H1 (cell line): ENCODE measurements around the gene TAF15. TPM values are rescaled to one million over a fixed set of nuclear protein-coding genes. Genes with fewer than 3 reads are reported as not detected.

Source experiments
- CTCF ChIA-PET: fragments of 300-600 bp; sonication (Branson Sonifier 250); formaldehyde crosslinking; loops from one replicate; lab custom pipeline; 2021; ENCODE audit not compliant: partially characterized antibody; lab: Charles Lee
- POLR2A ChIA-PET: fragments of 300-600 bp; sonication (Branson Sonifier 250); formaldehyde crosslinking; loops from one replicate; lab custom pipeline; 2021; ENCODE audit warnings: inconsistent platforms; ENCODE audit not compliant: partially characterized antibody; lab: Charles Lee
- DNase-seq, 2 experiments: peaks; one replicate each; pipeline versions ENCODE4 v3.0.0 to v3.0.0-alpha.2; 2010 to 2022; ENCODE audit warnings: low spot score in 2 of 2, low read depth in 1 of 2, mixed read lengths in 1 of 2
- FAIRE-seq: peaks from 2 replicates; lab custom pipeline; 2011; peaks lifted over from hg19 to GRCh38; lab: Jason Lieb, UNC
- H2AFZ ChIP-seq: 2 replicates; pipeline ENCODE4 v1.8.1; 2012; ENCODE audit warnings: low read length, inconsistent platforms
- H2AK5ac ChIP-seq: 2 replicates; pipeline ENCODE4 v1.6.1; 2013; ENCODE audit warnings: low read depth, low read length
- H2BK120ac ChIP-seq: replicated peaks from 2 replicates; pipeline ENCODE3; 2013; ENCODE audit warnings: low read depth, low read length, inconsistent platforms
- H2BK12ac ChIP-seq: 2 replicates; pipeline ENCODE4 v1.6.1; 2013; ENCODE audit warnings: low read depth, low read length
- H2BK15ac ChIP-seq: 2 replicates; pipeline ENCODE4 v1.6.1; 2013; ENCODE audit warnings: low read length
- H2BK20ac ChIP-seq: 2 replicates; pipeline ENCODE4 v1.6.1; 2013; ENCODE audit warnings: low read length
- H2BK5ac ChIP-seq: 2 replicates; pipeline ENCODE4 v1.6.1; 2013; ENCODE audit warnings: low read depth, low read length
- H3K14ac ChIP-seq: 2 replicates; pipeline ENCODE4 v1.6.1; 2013; ENCODE audit warnings: inconsistent platforms; ENCODE audit not compliant: insufficient read length
- H3K18ac ChIP-seq: 2 replicates; pipeline ENCODE4 v1.6.1; 2013; ENCODE audit warnings: low read length; ENCODE audit errors: extremely low read depth
- H3K23ac ChIP-seq: 2 replicates; pipeline ENCODE4 v1.6.1; 2013; ENCODE audit warnings: inconsistent platforms; ENCODE audit not compliant: insufficient read length
- H3K23me2 ChIP-seq: 2 replicates; pipeline ENCODE4 v1.6.1; 2013; ENCODE audit warnings: low read depth, low read length
- H3K27ac ChIP-seq: 2 replicates; pipeline ENCODE4 v1.6.1; 2011; ENCODE audit warnings: low read depth, low read length, inconsistent platforms
- H3K27me3 ChIP-seq, 4 experiments: replicated peaks in 1 of 4; 1 replicate in 1 of 4; 2 replicates in 3 of 4; pipeline versions ENCODE4 v1.6.1 to v1.8.1; 2011 to 2013; ENCODE audit warnings: low read length in 3 of 4, mild to moderate bottlenecking in 3 of 4, inconsistent platforms in 2 of 4, mixed read lengths in 2 of 4, moderate library complexity in 1 of 4; ENCODE audit not compliant: control insufficient read depth in 3 of 4, insufficient read depth in 3 of 4; ENCODE audit errors: extremely low read depth in 1 of 4
- H3K36me3 ChIP-seq, 4 experiments: 2 replicates each; pipeline versions ENCODE4 v1.6.1 to v1.8.1; 2011 to 2013; ENCODE audit warnings: mild to moderate bottlenecking in 4 of 4, low read length in 3 of 4, moderate library complexity in 2 of 4, control low read depth in 1 of 4, inconsistent platforms in 1 of 4; ENCODE audit not compliant: insufficient read depth in 4 of 4, control insufficient read depth in 2 of 4
- H3K4ac ChIP-seq: replicated peaks from 2 replicates; pipeline ENCODE3; 2013; ENCODE audit warnings: low read length, low read depth, mixed read lengths, inconsistent platforms; ENCODE audit not compliant: insufficient read length
- H3K4me1 ChIP-seq, 4 experiments: replicated peaks in 1 of 4; 1 replicate in 1 of 4; 2 replicates in 3 of 4; pipeline versions ENCODE4 v1.6.1 to v1.8.1; 2011 to 2013; ENCODE audit warnings: low read length in 3 of 4, inconsistent platforms in 2 of 4, mixed read lengths in 1 of 4; ENCODE audit not compliant: insufficient read depth in 4 of 4, control insufficient read depth in 3 of 4
- H3K4me2 ChIP-seq, 2 experiments: 2 replicates each; pipeline versions ENCODE4 v1.6.1 to v1.8.1; 2011 to 2013; ENCODE audit warnings: low read depth in 2 of 2, low read length in 2 of 2, control low read depth in 1 of 2, inconsistent platforms in 1 of 2, mild to moderate bottlenecking in 1 of 2; ENCODE audit not compliant: insufficient read depth in 1 of 2
- H3K4me3 ChIP-seq, 4 experiments: fragments of 200-600, 300-600 bp in 1 of 4; sonication (generic), shearing (Covaris generic), sonication (Bioruptor Twin) in 1 of 4; 2 replicates each; pipeline versions ENCODE4 v1.5.1 to v1.8.1; 2011 to 2016; ENCODE audit warnings: low read length in 4 of 4, low read depth in 3 of 4, control low read depth in 2 of 4, inconsistent platforms in 2 of 4, mild to moderate bottlenecking in 2 of 4, mixed read lengths in 1 of 4, moderate library complexity in 1 of 4; ENCODE audit not compliant: insufficient read depth in 2 of 4; ENCODE audit errors: extremely low read depth in 1 of 4
- H3K56ac ChIP-seq: replicated peaks from 2 replicates; pipeline ENCODE3; 2013; ENCODE audit warnings: low read depth, mild to moderate bottlenecking, mixed read lengths, low read length, inconsistent platforms; ENCODE audit not compliant: insufficient read length
- H3K79me1 ChIP-seq: 2 replicates; pipeline ENCODE4 v1.6.1; 2013; ENCODE audit warnings: low read depth, low read length, control low read depth
- H3K79me2 ChIP-seq, 2 experiments: 2 replicates each; pipeline versions ENCODE4 v1.6.1 to v1.8.1; 2012 to 2013; ENCODE audit warnings: low read length in 2 of 2, mild to moderate bottlenecking in 2 of 2, inconsistent platforms in 1 of 2; ENCODE audit not compliant: insufficient read depth in 2 of 2, control insufficient read depth in 1 of 2
- H3K9ac ChIP-seq, 4 experiments: replicated peaks in 1 of 4; 1 replicate in 1 of 4; 2 replicates in 3 of 4; pipeline versions ENCODE4 v1.6.1 to v1.8.1; 2011 to 2013; ENCODE audit warnings: low read depth in 3 of 4, low read length in 3 of 4, control low read depth in 2 of 4, mild to moderate bottlenecking in 2 of 4, moderate library complexity in 2 of 4, inconsistent platforms in 1 of 4; ENCODE audit errors: extremely low read depth in 1 of 4
- H3K9me3 ChIP-seq, 2 experiments: 2 replicates each; pipeline versions ENCODE4 v1.6.1 to v1.8.1; 2012 to 2013; ENCODE audit warnings: mild to moderate bottlenecking in 2 of 2, moderate library complexity in 2 of 2, control low read depth in 1 of 2, inconsistent platforms in 1 of 2, low read depth in 1 of 2, low read length in 1 of 2, mixed read lengths in 1 of 2; ENCODE audit not compliant: insufficient read depth in 2 of 2
- H4K20me1 ChIP-seq, 2 experiments: replicated peaks in 1 of 2; 2 replicates each; pipeline versions ENCODE3 to v1.8.1; 2011 to 2013; ENCODE audit warnings: inconsistent platforms in 2 of 2, low read length in 2 of 2, mild to moderate bottlenecking in 1 of 2; ENCODE audit not compliant: insufficient read depth in 2 of 2, control insufficient read depth in 1 of 2
- H4K5ac ChIP-seq: 2 replicates; pipeline ENCODE4 v1.6.1; 2013; ENCODE audit warnings: low read length, low read depth, mixed read lengths, inconsistent platforms; ENCODE audit not compliant: insufficient read length
- H4K8ac ChIP-seq: 2 replicates; pipeline ENCODE4 v1.8.0; 2013; ENCODE audit warnings: mild to moderate bottlenecking, moderate library complexity, low read length, inconsistent platforms; ENCODE audit not compliant: insufficient read depth; ENCODE audit errors: extremely low read depth
- H4K91ac ChIP-seq: replicated peaks from 2 replicates; pipeline ENCODE3; 2013; ENCODE audit warnings: low read length, mixed read lengths, inconsistent platforms; ENCODE audit not compliant: insufficient read length
- BCL11A ChIP-seq, 2 experiments: IDR thresholded peaks; one replicate each; pipeline ENCODE4 v1.6.1; 2011; ENCODE audit warnings: low read depth in 2 of 2, low read length in 2 of 2, mild to moderate bottlenecking in 2 of 2
- BRCA1 ChIP-seq: IDR thresholded peaks from 2 replicates; pipeline ENCODE4 v1.6.1; 2012; ENCODE audit warnings: low read depth, low read length, improper control_type of control experiment
- CTCF ChIP-seq, 3 experiments: IDR thresholded peaks; 1 replicate in 2 of 3; 2 replicates in 1 of 3; pipeline versions ENCODE4 v1.5.1 to v1.6.1; 2011; ENCODE audit warnings: low read length in 3 of 3, mild to moderate bottlenecking in 3 of 3, inconsistent platforms in 2 of 3, low read depth in 1 of 3, moderate library complexity in 1 of 3; ENCODE audit not compliant: insufficient read depth in 1 of 3; ENCODE audit errors: control extremely low read depth in 1 of 3
- GTF2F1 ChIP-seq: IDR thresholded peaks from 2 replicates; pipeline ENCODE4 v1.6.1; 2012; ENCODE audit warnings: low read depth, low read length, improper control_type of control experiment, borderline replicate concordance
- SP2 ChIP-seq: IDR thresholded peaks from 2 replicates; pipeline ENCODE4 v1.6.1; 2012; ENCODE audit warnings: mild to moderate bottlenecking, low read length, inconsistent platforms
- TEAD4 ChIP-seq: IDR thresholded peaks from 2 replicates; pipeline ENCODE4 v1.6.1; 2012; ENCODE audit warnings: low read depth, low read length, inconsistent platforms, mixed read lengths
- ZNF274 ChIP-seq: IDR thresholded peaks from 2 replicates; pipeline ENCODE4 v1.7.0; 2012; ENCODE audit warnings: low read length, borderline replicate concordance; ENCODE audit errors: extremely low read depth
- WGBS, 2 experiments: shearing (Covaris generic) in 1 of 2; methylation state at CpG; one replicate each; pipeline versions ENCODE4 v1.1.6 to v1.1.7; 2013 to 2015; ENCODE audit warnings: low lambda C conversion rate in 2 of 2, mixed read lengths in 2 of 2, inconsistent platforms in 1 of 2, low coverage in 1 of 2, missing lambda C conversion rate in 1 of 2; ENCODE audit not compliant: insufficient replicate concordance in 2 of 2, insufficient coverage in 1 of 2, insufficient read length in 1 of 2; ENCODE audit errors: extremely low coverage in 1 of 2, missing lambda C conversion rate in 1 of 2; 5-methylcytosine and 5-hydroxymethylcytosine counted together
- polyA plus RNA-seq, 7 experiments: library from polyadenylated mRNA; depleted of rRNA in 3 of 7; stranded (reverse) in 5 of 7; unstranded in 2 of 7; fragments of >200 nt in 5 of 7; fragments of 200-250 nt in 2 of 7; gene quantifications; 1 replicate in 5 of 7; 2 replicates in 1 of 7; 4 replicates in 1 of 7; pipeline versions ENCODE4 v1.2.1 to v1.2.3, GENCODE V29; 2011 to 2013; ENCODE audit warnings: missing spikeins in 2 of 7, mixed read lengths in 2 of 7
- total RNA-seq: library from RNA; stranded (reverse); fragmentation: NEBNext Ultra II Directional; extraction: Animal tissue kit (Norgen Biotek cat#: 25700); gene quantifications from 2 replicates; pipeline ENCODE4 v1.2.1, GENCODE V29; 2021

TAF15 gene
- total and polyA plus RNA-seq, 2 of the 8 experiments (the other 6 are each of a cell fraction or from before 2014, with no cell fraction given), result 80.1 to 338 TPM

GRCh38 chr17:35775583-35775982 lies 33.7 kb upstream of the TAF15 start:
- no peak overlapping the region for H2AK5ac ChIP-seq
- no peak overlapping the region for H3K4me2 ChIP-seq
- H3K4me1 ChIP-seq, result peaks cover 5 to 21% (median 6%) of the 10 kb centered on the region in 4 experiments
- no peaks in the 10 kb centered on the region for H4K20me1 ChIP-seq
- H3K56ac ChIP-seq, result no peak overlapping the region
- DNase-seq, result no peak
- H4K91ac ChIP-seq, result no peak overlapping the region
- H3K27me3 ChIP-seq, result no peaks in the 10 kb centered on the region
- no peaks in the 10 kb centered on the region for H3K79me2 ChIP-seq
- H2BK120ac ChIP-seq, result no peak overlapping the region
- no peaks in the 10 kb centered on the region for H3K23me2 ChIP-seq
- no peak overlapping the region for H3K4ac ChIP-seq
- H3K36me3 ChIP-seq, result no peaks in the 10 kb centered on the region
- no peak overlapping the region for H2BK12ac ChIP-seq
- TF ChIP-seq SP2 (no peak), BCL11A (IDR thresholded peaks at IDR 0.05; ENCODE audit: low read depth in 2 of 2, low read length in 2 of 2) (no peak), CTCF (IDR thresholded peaks at IDR 0.05; ENCODE audit: control extremely low read depth in 1 of 3, insufficient read depth in 1 of 3, low read depth in 1 of 3, low read length in 3 of 3) (no peak), GTF2F1 (no peak), BRCA1 (no peak), ZNF274 (no peak), TEAD4 (no peak)
- TF ChIP-seq, all 59 proteins: peak for 0
- H4K5ac ChIP-seq, result no peak overlapping the region
- no peak overlapping the region for H3K27ac ChIP-seq
- H2BK20ac ChIP-seq, result no peak overlapping the region
- H4K8ac ChIP-seq, result no peak overlapping the region
- no peak overlapping the region for H2BK5ac ChIP-seq
- ChIA-PET CTCF (interaction anchor here (1.5 to 17.5 kb wide), 3 partner anchors 9 to 33 kb away, joined by 4 to 247 read pairs (median 7); partner anchors contain the start of gene TAF15), POLR2A (interaction anchor here (1.1 to 2.9 kb wide), 2 partner anchors 11 to 33 kb away, joined by 3 to 13 read pairs; partner anchors contain the start of gene TAF15)
- FAIRE-seq, result no peak
- H2AFZ ChIP-seq, result no peak overlapping the region
- H3K14ac ChIP-seq, result no peak overlapping the region
- no peak overlapping the region for H3K23ac ChIP-seq
- H3K9ac ChIP-seq, result no peak overlapping the region
- H3K18ac ChIP-seq, result no peak overlapping the region
- 91% methylated on average over 6 of the region's 6 CpGs; no CpG with 5 or more reads in 1 of the 2 experiments for WGBS, 2 experiments
- no peaks in the 10 kb centered on the region for H3K79me1 ChIP-seq
- no peaks in the 10 kb centered on the region for H3K9me3 ChIP-seq
- H2BK15ac ChIP-seq, result no peak overlapping the region
- H3K4me3 ChIP-seq, result no peak overlapping the region
